ENCODE measurements around the gene TRIM9.

TRIM9 gene

DNA sequence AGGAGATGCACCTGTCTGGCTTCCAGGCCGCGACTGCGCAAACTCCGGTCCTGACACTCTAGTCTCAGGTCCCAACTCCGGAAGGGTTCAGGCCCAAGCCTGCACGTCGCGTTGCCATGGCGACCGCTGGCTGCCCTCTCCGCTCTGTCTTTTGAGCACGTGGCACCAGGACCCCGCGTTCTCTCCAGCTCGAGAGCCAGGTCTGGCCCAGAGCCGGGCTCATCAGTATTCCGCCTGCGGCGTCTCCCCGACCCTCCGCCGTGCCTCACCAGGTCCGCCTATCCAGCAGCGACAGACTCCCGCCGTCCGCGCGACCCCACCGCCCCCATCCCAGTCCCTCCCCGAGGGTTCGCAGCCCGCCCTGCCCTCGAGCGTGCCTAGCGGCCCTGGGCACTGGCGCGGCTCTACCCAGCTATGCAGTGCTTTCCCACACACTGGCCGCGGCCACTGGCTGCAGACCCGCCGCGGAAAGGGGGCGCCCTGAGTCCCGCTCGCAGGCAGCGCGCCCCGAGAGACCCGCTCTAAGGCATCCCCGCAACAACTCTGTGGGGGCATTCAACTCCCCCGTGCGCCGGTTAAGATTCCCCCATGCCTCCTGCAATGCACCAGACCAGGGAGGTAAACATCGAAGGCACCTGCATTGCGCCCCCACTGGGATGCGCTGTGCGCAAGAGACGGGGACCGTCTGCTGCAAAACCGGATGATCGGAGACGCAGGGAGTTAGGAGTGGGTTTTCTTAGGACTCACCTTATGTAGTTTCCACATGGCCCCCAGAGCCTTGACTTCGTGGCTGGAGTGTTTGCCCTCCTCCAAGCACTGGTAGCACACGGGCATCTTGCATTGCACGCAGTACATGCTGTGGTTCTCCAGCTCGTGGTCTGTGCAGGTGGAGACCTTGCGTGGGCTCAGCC lies 1.3 kb downstream of the TRIM9 start:
- DNase-seq (ENCODE audit: low read depth in 2 of 2): peak; percentile 34 to 35

DNA sequence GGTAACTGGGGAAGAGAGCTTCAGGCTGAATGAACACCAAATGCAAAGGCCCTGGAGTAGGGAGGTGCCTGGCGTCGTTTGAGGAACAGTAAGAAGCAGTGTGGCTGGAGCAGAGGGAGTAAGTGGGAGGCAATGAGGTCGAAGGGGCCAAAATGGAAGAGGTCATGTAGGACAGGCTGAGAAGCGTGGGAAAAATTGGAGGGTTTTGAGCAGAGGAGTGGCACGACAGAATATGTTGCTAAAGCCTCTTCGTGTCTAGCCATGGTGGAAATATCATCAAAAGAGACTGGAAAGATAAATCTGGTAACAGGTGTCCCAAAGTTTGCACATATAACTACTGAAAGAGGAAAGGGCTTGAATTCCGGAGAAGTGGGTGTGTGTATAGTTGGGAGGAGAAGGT lies 1.9 kb downstream of the TRIM9 start:
- no peak for DNase-seq (ENCODE audit: low read depth in 2 of 2)

DNA sequence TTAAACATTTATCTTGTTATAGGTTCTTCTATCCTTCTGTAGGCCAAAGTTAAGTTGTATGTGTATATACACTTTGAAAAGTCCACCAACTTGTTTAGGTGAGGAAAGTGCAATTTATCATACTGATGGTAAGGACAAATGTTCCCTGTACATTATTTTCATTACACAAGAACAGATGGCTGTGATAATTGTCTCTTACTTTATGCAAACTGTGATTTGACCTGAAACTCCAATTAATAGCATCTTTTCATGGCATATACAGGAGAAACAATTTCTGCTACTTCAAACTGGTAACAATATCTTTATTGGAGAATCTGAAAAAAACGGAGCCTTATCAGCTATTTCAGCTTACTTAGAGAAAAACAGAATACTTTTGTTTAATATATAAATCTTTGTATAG lies 5.6 kb downstream of the TRIM9 start:
- DNase-seq (ENCODE audit: low read depth in 2 of 2): no peak

DNA sequence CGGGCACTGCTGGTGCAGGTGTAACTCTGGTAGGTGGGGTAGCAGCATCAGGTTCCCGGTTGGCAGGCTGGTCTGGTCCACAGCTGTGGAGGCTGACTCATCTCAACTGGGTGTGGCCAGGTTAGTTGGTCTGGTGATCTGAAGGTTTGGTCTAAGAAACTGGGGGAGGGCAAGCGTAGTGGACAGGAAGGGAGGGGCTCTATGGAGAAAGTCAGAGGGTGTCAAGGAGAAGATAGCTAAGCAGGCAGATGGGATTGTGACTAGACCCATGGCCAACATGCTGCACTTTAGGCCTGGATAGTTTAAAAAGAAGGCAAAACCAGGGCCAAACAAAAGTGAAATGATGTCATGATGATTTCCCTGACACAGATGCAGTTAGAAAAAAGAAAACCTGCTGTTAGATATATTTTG lies 7.9 kb downstream of the TRIM9 start:
- DNase-seq (ENCODE audit: low read depth in 2 of 2): no peak

DNA sequence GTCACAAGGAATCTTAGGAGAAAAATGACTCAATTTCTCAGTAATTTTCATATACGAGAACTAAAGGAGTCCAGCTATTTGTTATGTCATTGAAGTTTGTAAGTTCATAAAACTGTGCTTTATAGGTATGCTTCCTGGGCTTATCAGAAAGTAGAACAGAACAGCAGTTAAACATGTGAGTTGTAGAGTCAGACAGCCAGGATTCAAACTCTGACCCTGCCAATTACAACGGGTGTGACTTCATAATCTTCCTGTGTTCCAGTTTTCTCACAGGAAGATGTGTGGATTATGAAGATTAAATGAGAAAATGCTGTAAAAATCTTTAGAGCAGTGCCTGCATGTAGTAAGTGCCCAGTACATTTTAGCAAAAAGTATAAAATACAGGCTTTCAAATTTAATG lies 8.9 kb downstream of the TRIM9 start:
- no peak for DNase-seq (ENCODE audit: low read depth in 2 of 2)

DNA sequence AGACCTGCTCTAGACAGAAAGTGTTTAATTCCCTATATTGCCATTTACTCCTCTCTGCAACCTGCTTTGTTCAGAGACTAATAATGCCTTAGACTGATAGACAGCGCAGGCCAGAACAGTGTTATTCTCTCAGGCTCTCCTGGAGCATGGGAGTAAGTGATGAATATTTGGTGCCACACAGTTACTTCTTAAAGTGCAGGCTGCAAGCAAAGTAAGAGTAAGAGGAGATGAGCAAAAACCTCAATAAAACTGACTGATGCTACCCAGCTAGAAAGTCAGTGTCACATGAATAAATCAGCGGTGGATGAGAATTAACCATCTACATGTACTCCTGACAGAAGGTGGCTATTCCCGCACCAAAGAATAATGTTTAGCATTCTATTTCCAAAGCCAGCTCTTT lies 9.9 kb downstream of the TRIM9 start:
- no peak for DNase-seq (ENCODE audit: low read depth in 2 of 2)

DNA sequence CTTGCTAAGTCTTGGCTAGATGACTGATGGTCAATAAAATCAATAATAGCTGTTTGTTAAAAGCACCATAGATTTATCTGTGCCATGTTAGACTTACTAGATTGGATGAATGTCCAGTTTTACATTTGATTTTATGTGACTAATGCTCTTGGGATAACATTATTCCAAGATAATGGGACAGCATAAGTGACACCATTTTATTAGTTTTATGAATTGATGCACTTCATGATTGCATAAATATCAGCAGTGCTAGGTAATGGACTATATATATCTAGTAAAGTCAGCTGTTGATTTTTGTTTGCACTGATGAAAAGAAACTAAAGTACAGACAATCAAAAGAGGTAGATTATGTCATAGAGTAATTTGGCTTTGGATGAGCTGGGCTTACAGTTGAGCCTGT lies 10.4 kb downstream of the TRIM9 start:
- DNase-seq (ENCODE audit: low read depth in 2 of 2): no peak

DNA sequence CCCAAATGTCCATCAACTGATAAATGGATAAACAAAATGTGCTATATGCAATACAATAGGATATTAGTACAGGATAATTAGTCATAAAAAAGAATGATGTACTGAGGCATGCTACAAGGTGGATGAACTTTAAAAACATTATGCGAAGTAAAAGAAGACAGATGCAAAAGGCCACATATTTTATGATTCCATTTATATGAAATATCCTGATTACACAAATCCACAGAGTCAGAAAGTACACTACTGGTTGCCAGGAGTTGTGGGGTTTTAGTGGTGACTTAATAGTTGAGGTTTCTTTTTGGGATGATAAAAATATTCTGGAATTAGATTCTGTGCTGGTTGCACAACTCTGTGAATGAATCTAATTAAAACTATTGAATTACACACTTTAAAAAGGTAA lies 12.6 kb downstream of the TRIM9 start:
- DNase-seq (ENCODE audit: low read depth in 2 of 2): no peak

DNA sequence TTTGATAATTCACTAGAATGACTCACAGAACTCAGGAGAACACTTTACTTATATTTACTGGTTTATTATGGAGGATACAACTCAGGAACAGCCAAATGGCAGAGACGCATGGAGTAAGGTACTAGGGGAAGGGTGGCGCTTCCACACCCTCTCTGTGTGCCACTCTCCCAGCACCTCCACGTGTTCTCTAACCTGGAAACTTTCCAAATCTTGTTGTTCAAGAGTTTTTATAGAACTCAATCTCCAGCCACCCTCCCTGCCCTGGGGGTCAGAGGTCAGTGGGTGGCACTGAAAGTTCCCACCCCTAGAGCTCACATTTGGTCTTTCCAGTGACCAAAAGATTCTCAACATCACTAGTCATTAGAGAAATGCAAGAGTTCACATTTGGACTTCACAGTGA lies 13.2 kb downstream of the TRIM9 start:
- no peak for DNase-seq (ENCODE audit: low read depth in 2 of 2)

DNA sequence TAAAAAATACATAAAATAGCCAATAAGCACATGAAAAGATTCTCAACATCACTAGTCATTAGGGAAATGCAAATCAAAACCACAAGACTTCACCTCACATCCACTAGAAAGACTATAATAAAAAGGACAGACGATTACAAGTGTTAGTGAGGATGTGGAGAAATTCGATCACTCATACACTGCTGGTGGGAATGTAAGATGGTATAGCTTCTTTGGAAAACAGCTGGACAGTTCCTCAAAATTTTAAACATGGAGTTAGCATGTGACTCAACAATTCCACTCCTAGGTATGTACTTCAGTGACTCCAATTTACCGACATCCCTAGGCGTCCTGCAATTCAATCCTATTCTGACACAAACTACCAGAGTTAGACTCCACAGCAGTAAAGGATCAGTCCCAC lies 13.7 kb downstream of the TRIM9 start:
- no peak for DNase-seq (ENCODE audit: low read depth in 2 of 2)

DNA sequence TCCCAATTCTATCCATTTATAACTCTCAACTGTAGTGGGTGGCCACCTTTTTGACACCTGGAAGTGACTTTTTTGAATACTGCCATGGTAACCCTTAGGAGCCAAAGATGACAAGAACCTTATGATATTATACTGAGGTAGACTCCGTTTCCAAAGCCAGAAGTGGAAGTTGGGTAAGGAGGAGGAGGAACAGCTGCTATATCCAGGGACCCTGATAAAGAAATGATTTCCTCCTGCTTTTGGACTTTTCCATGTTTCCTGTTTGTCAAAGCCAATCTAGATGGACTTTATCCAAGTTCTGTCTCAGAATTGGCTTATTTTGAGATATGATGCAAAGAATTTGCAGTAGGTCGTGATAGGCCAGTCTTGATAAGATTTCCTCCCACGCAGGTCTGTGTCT lies 14.3 kb downstream of the TRIM9 start:
- no peak for DNase-seq (ENCODE audit: low read depth in 2 of 2)

DNA sequence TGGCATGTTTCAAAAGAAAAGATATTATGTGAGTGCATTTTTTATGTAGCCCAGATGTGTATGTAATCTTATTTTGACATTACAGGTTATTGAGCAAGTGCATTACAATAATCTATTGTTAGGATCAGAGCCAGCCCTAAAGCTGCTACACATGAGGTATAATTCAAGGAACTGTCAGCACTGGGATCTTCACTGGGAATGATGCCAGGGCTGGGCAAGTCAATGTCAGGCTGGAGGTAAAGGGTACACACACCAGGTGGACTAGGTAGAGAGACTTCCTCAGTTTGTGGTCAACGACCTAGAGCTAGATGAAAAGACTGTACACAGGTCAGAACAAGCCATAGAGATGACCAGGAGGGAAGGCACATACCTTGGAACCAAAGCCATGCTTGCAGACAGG lies 15.4 kb downstream of the TRIM9 start:
- no peak for DNase-seq (ENCODE audit: low read depth in 2 of 2)

DNA sequence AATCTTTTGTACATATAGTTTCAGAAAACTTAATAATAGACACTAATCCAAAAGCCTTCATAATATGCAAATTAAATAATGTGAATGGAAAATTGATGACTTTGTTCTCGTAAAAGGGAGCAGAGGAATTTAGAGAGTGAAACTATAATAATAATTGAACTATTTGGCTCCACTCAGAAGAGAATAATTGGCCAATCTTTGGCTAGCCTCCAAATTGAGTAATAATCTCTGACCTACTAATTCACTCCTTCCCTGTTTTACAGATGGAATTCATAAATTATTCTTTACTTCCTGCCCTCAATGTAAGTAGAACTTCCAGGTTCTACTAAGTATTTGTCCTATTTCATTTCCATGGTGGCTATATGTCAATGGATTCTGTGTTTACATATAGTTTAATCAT lies 15.8 kb downstream of the TRIM9 start:
- DNase-seq (ENCODE audit: low read depth in 2 of 2): no peak

DNA sequence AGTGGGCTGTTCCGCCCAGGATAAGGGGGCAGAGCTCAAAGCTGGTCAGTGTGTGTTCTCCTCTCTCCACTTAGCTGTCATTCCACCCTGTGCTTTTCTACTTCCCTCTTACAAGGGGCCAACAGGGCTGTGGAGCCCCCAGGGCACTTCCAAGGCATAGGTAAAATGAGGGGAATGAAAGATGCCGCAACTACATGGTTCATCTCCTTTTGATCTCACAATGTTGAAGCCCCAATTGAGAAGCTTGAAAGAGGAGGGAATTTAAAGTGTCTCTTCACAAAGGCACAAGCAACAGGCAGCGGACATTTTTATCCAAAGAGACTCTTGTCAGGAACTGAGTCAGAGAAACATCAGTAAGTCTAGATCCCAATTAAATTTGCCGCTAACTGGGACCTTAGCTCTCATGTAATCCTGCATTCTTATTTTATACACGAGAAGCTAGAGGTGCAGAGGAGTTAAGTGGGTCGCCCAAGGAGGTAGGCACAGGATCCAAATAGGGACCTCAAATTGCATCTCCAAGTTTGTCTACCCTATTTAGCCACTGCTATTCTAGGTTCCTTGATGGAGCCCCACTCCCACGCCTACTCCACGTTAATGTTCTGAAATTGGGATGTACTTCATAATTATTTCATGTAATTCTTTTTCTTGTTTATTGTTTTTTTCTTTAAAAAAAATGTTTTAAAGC lies 20.1 kb downstream of the TRIM9 start:
- no peak for DNase-seq (ENCODE audit: low read depth in 2 of 2)

DNA sequence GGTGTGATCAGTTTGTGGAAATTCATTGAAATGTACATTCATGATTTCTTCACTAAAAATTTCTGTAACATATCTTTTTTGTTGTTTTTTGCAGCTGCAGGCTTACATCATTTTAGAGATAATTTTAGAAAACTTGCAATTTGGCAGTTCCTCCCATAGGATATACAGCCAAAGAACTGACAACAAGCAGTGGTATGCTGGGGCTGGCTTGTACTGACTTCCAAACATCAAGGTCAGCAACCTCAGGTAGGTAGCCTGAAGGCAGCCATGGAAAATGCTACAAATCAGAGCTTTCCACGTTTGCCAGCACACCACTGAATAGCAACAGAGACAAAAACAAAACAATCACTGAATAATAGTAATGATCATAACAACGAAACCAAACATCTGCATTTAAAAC lies 21.2 kb downstream of the TRIM9 start:
- DNase-seq (ENCODE audit: low read depth in 2 of 2): no peak

DNA sequence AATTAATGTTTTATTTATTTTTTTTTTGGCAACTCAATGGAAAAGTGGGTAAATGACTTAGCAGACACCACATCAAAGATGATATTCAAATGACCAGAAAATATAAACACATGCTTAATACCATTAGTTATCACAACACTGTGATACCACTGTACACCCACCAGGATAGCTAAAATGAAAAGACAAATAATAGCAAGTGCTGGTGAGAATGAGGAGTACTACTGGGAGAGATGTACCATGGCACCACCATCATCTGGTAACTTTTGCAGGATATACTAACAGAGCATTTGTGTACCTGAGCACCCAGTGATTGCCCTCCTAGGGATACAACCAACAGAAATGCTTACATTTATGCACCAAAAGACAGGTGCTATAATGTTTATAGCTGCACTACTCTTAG lies 21.9 kb downstream of the TRIM9 start:
- DNase-seq (ENCODE audit: low read depth in 2 of 2): no peak

DNA sequence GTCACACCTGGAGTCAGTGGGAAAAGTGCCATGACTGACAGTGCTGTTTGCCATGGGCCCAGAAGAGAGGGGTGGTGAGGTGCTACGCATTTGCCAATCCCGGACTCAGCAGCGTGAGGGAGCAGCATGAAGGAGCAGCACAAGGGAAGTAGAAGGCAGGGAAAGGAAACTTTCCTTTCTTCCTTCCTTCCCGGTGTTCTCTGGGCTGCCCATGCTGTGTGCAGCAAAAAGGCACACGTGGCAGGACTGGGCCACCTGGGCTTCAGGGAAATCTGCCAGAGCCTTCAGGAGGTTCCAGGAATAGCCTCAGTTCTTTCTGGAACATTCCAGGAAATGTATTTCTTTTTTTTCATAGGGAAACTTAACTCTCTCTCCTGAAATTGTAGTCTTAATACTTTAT lies 23.0 kb downstream of the TRIM9 start:
- no peak for DNase-seq (ENCODE audit: low read depth in 2 of 2)

DNA sequence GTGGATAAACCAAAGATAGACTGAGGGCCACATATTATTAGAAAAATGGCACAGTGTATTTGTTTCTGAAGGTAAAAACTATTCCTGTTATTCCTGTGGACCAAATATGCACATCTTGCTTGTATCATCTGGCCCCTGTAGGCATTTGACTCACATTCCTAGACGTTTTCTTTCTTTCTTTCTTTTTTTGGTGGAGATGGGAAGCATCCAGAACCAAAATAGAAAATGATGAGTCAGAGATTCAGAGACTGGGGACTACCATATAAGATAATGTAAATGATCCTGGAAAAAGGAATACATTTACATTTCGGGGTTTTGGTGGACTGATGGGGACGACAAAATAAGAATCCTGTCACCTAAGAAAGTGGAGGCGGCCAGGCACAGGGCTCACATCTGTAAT lies 24.2 kb downstream of the TRIM9 start:
- DNase-seq (ENCODE audit: low read depth in 2 of 2): no peak

DNA sequence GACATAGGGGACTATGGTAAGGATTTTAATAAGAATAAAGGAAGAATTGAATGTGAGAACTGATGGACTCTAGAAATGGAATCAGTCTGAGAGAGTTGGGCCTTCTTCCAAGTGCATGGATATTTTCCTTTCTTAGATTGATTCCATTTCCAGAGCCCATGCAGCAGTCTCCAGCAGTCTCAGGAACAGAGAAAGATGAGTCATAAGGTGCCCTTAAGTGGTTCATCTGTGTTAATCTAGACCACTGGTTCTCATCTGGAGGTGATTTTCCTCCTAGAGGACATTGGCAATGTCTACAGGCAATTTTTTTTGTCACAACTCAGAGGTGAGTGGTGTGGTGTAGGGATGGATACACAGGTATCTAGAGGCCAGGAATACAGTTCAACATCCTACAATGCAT lies 25.9 kb downstream of the TRIM9 start:
- no peak for DNase-seq (ENCODE audit: low read depth in 2 of 2)

DNA sequence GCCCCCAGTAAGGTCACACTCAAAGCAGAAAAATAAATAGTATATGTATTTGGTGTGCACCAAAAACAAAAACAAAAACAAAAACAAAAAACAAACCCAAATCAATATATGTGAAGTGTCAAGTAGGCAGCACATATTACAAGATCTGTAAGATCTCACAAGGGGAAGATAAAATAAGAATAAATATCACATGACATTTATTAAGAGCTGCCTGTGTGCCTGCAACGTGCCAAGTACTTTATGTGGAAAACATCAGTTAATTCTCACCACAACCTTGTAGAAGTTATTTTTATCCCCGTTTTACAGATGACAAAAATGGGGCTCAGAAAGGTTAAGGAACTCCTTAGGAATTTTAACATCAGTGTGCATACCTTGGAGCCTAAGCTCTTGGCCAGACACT lies 26.6 kb downstream of the TRIM9 start:
- no peak for DNase-seq (ENCODE audit: low read depth in 2 of 2)

DNA sequence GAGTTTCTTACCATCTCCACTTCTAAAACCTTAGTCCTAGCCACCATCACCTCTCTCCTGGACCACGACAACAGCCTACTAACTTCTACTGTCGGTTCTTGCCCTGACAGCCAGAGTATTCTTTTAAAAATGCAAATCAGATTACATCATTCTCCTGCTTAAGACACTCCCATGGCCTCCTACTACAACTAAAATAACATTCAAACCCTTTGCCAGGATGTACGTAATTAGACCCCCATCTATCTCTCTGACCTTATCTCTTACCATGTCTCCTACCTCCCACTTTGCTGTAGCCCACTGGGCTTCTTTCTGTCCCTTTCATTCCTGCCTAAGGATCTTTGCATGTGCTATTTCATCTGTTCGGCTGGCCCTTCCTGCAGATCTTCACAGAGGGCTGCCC lies 27.6 kb downstream of the TRIM9 start:
- DNase-seq (ENCODE audit: low read depth in 2 of 2): no peak

DNA sequence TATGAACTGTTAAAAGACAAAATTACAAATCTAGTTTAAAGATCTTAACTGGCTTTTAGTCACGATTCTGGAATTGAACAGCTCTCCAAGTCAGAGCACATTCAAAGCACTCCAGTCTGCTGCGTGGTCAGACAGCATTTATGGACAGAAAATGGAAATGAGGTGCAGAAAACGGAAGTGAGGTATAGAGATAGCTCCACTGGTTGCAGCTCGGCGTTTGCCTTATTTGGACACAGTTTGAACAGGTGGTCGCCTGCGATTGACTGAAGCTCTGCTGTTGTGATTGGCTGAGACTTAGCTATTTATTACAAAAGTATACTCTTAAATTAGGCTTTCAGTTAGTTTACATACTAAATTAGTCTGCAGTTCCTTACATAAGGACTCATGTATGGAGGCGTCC lies 28.3 kb downstream of the TRIM9 start:
- DNase-seq (ENCODE audit: low read depth in 2 of 2): no peak

DNA sequence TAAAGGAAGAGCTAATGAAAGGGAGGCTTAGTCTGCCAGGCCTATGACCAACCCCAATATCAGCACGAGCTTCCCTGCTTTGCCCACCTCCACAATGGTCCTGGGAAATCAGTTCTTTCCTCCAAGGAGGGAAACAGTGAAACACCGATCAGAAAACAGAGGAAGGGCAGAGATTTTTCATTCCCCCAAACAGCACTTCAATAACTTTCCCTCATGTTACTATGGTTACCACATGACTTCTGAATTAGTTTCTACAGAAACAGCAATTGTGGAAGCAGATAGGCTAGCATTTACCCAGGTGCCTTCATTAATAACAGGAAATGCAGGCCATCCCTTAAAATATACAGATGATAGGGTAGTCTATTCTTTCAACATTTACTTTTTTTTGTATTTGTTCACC lies 35.9 kb downstream of the TRIM9 start:
- no peak for DNase-seq (ENCODE audit: low read depth in 2 of 2)

DNA sequence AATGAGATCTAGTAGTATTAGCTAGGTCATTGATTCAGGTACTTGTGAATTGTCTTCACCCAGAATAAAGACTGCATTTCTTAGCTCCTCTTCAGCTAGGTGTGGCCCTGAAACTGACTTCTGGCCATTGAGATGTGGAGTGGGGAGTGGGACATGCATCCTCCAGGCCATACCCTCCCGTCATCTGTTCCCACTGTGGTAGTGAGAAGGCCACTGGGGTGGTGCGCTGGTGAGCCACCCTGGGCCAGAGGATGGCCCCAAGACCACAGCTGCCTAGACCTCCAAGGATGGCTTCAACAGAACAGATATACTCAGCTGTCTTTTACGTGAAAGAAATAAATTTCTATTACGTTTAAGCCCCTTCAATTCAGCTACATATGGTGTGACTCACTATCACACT lies 36.5 kb downstream of the TRIM9 start:
- no peak for DNase-seq (ENCODE audit: low read depth in 2 of 2)

All from activated CD4-positive, alpha-beta T cell treated with anti-CD3 and anti-CD28 coated beads for 24 hours (primary cell).